Fibroblast of the conjunctiva (primary cell): ENCODE data around the gene OBSCN.

Source experiments
- DNase-seq: peaks from one replicate; pipeline ENCODE4 v3.0.0-alpha.2; 2010; ENCODE audit warnings: low read depth

Gene OBSCN

DNA sequence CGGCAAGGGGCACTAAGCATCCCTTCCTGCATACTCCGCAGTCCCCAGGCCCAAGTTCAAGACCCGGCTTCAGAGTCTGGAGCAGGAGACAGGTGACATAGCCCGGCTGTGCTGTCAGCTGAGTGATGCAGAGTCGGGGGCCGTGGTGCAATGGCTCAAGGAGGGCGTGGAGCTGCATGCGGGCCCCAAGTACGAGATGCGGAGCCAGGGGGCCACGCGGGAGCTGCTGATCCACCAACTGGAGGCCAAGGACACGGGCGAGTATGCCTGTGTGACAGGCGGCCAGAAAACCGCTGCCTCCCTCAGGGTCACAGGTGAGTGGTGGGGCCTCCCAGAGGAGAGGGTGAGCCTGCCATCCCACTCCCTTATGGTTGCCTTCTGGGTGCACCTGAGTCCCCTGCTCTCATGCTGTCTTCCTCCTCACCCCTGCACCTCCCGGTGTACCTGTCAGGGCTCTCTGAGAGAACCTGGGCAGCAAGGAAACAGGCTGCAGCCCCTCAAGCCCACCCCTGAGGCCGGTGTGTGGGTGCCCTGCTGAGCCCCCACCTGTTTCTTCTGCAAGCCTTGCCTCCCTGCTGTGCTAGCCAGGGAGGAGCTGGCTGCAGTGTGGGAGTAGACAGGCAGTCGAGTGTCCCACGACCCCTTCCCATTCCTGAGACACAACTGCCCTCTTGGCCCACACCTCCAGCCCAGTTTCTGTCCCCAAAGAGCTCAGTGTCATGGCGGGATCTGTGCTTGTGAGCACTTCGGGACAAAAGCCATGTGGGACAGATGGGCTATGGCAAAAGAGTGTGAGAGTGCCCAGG, 99.6 kb downstream of the OBSCN start:
- DNase-seq, result no peak

- DNase-seq, result no peak
Measured at GRCh38 chr1:228308085-228308601, 100.3 kb downstream of the OBSCN start.

DNA sequence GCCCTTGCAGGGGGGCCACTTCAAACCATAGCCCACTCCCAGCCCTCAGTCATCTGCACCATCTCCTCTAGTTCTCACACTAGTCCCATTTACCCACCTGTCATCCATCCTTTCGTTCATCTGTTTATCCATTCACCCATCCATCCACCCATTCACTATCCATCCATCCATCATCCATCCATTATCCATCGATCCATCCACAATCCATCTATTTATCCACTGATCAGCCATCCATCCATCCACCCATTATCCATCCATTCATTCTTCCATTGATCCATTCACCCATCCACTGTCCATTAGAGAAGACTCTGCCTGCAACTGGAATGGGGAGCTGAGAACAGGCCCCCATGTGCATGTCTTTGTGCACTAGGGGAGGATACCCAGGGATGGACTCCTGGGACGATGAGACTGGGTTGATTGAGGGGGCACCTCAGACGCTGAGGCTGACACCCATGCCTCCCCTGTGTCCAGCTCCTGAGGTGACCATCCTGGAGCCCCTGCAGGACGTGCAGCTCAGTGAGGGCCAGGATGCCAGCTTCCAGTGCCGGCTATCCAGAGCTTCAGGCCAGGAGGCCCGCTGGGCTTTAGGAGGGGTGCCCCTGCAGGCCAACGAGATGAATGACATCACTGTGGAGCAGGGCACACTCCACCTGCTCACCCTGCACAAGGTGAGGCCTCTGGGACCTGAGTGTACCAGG, 100.9 kb downstream of the OBSCN start:
- DNase-seq, result no peak

GRCh38 chr1:228309326-228310067, 101.7 kb downstream of the OBSCN start:
- DNase-seq, result no peak

DNA sequence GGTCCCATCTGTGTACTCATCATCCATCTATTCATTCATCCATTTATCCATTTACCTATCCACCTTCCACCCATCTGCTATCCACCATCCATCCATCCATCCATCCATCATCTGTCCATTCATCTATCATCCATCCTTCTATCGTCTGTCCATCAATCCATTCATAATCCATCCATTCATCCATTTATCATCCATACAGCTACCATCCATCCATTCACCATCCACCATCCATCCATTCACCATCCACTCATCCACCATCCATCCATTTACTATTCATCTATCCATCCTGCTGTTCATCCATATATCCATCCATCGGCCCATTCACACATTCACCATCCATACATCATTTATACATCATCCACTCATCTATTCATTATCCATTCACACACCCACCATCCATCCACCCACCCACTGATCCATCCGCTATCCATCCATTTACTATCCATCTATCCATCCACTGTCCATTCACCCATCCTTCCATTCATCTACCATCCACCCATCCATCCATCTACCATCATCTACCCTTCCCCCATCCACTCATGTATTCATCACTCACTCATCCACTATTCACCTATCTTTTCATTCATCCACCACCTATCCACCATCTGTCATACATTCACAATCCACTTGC, 102.4 kb downstream of the OBSCN start:
- no peak for DNase-seq

DNA sequence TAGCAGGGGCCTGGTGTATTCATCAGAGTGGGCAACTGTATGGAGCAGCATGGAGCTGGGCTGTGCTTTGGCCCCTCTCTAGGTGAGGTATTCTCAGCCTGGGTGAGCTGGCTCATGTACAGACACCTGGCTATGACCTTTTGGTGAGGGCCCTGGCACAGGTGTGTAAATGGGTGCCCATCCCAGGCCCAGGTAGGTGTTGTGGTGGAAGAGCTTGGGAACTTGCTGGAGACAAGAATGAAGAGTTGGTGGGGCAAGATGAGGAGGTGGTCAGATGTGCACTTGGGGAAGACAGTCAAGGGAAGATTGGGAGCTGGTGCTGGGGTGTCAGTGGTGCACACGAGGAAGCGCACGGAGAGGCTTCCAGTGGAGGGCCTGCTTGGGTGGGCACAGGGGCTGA, 103.2 kb downstream of the OBSCN start:
- no peak for DNase-seq

GRCh38 chr1:228312136-228312764, 104.4 kb downstream of the OBSCN start:
- DNase-seq, result no peak

DNA sequence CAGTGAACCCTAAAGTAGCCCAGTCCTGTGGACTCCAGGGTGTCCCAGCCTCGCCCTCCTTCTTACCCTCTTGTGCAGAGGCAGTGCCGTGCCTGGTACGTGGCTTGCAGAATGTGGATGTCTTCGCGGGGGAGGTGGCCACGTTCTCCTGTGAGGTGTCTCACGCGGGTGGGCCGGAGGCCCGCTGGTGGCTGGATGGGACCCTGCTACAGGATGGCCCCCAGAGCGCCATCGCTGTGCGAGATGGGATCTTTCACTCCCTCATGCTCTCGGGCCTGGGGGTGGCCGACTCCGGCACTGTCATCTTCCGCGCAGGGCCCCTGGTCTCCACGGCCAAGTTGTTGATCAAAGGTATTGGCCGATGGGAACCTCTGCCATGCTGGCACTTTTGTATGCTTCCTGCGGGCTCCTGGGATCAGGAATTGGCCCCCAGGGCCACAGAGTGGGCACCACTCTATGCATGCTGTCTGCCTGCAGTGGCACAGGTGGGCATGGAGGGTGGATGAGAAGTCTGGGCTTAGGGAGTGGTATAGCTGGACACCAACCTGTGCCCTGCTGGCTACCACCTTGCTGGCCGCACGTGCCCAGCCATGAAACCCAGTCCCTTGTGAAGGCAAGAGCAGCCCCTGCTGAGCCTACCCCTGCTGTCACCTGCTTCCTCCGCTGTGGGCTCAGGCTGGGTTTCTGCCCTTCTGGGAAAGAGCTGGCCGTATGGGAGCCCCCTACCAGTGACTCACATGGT, 105.9 kb downstream of the OBSCN start:
- DNase-seq, result no peak

GRCh38 chr1:228314315-228314657, 106.4 kb downstream of the OBSCN start:
- no peak for DNase-seq

GRCh38 chr1:228314658-228315483, 107.0 kb downstream of the OBSCN start:
- no peak for DNase-seq

DNA sequence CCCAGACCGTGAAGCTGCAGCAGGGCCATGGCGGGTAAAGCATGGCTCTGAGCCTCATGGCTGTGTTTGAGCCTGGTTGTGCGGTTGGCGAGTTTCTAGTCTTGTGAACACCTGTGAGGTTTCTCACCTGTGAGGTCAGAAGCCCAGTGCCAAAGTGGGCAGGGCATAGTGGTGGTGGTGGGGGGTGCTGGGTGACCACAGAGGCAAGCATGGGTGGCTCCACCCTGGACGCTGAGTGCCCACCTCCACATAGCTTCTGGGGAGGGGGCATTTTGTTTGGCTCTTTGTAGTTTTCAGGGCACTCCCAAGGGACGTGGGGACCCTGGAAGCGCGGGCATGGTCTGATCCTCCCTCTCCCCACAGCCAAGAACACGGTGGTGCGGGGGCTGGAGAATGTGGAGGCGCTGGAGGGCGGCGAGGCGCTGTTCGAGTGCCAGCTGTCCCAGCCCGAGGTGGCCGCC, 107.7 kb downstream of the OBSCN start:
- DNase-seq, result no peak

DNA sequence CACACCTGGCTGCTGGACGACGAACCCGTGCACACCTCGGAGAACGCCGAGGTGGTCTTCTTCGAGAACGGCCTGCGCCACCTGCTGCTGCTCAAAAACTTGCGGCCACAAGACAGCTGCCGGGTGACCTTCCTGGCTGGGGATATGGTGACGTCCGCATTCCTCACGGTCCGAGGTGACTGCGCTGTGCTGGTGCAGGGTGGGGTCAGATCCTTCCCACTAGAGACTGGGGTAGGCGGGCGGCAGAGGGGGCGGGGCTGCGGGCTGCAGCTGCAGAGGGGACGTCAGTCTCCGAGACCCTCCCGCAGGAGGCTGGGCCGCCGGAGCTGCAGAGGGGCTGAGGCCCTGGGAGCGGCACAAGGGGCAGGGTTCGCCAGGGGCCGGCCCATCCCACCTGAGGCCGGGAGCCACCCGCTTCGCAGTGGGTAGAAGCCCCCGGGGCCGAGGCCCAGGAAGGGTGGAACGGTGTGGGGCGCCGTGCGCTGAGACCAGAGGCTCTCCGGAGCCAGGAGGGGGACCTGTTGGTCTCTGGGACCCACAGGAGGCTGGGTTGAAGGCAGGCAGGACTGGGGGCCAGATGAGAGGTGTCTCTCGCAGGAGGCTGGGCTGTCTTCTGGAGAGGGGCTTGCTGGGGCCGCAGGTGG, 108.2 kb downstream of the OBSCN start:
- no peak for DNase-seq

GRCh38 chr1:228316589-228317387, 108.9 kb downstream of the OBSCN start:
- no peak for DNase-seq

GRCh38 chr1:228317411-228317828, 109.6 kb downstream of the OBSCN start:
- DNase-seq, result no peak

DNA sequence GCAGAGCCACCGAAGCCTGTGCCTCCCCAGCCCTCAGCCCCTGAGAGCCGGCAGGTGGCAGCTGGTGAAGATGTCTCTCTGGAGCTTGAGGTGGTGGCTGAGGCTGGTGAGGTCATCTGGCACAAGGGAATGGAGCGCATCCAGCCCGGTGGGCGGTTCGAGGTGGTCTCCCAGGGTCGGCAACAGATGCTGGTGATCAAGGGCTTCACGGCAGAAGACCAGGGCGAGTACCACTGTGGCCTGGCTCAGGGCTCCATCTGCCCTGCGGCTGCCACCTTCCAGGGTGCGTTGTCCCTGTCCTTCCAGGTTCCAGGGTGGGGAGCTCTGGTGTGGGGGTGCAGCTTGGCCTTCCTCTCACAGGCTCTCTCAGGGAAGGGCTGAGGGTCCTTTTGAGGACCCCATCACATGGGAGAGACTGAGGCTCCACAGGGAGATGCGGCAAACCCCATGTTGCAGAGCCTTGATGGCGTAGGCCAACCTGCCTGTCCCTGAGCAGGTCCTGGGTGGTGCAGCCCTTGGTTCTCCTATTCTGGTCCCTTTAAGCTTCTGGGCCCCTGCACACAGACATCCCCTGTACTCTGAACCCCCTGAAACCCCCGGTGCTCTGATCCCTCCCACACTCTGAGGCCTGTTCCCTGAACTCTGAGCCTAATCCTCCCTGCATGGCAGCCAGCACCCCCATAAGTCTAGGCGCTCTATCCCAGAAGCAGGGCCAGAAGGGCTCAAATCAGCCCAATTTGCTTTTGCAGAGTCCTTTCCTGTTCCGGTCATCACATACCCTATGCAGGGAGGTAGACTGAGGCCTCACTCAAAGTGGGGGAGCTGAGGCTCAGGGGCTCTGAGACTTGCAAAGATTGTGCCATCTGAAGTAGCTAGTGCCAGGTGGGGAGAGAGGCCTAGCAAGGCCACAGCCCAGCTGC, 110.3 kb downstream of the OBSCN start:
- no peak for DNase-seq

DNA sequence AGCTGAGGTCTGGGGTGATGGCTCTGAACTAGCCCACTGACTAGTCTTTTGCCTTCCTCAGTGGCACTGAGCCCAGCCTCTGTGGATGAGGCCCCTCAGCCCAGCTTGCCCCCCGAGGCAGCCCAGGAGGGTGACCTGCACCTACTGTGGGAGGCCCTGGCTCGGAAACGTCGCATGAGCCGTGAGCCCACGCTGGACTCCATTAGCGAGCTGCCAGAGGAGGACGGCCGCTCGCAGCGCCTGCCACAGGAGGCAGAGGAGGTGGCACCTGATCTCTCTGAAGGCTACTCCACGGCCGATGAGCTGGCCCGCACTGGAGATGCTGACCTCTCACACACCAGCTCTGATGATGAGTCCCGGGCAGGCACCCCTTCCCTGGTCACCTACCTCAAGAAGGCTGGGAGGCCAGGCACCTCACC, 111.0 kb downstream of the OBSCN start:
- DNase-seq, result no peak

- DNase-seq, result no peak
Measured at GRCh38 chr1:228319352-228320088, 111.7 kb downstream of the OBSCN start.
